GM23248 (cell line): ENCODE measurements around the gene EEPD1. TPM values are rescaled to one million over a fixed set of nuclear protein-coding genes. Genes with fewer than 3 reads are reported as not detected.

Source experiments
- DNase-seq: peaks from one replicate; pipeline ENCODE4 v3.0.0-alpha.2; 2015
- H2AFZ ChIP-seq: fragments of 200-600 bp; sonication (generic); 2 replicates; pipeline ENCODE4 v1.6.1; 2016; ENCODE audit warnings: antibody characterized with exemption
- H3F3A ChIP-seq: fragments of 200-600 bp; sonication (generic); 2 replicates; pipeline ENCODE4 v1.6.1; 2016; ENCODE audit warnings: mild to moderate bottlenecking, antibody characterized with exemption, mixed run types; ENCODE audit not compliant: insufficient read depth
- H3K27ac ChIP-seq: fragments of 200-600 bp; sonication (generic); 2 replicates; pipeline ENCODE4 v1.5.1; 2016; ENCODE audit warnings: mild to moderate bottlenecking
- H3K27me3 ChIP-seq: fragments of 200-600 bp; sonication (generic); replicated peaks from 2 replicates; pipeline ENCODE4 v1.6.1; 2016; ENCODE audit warnings: mild to moderate bottlenecking; ENCODE audit not compliant: insufficient read depth
- H3K36me3 ChIP-seq: fragments of 200-600 bp; sonication (generic); 2 replicates; pipeline ENCODE4 v1.6.1; 2016; ENCODE audit warnings: low read depth, mild to moderate bottlenecking
- H3K4me1 ChIP-seq: fragments of 200-600 bp; sonication (generic); 2 replicates; pipeline ENCODE4 v1.6.1; 2016; ENCODE audit warnings: mild to moderate bottlenecking; ENCODE audit not compliant: insufficient read depth
- H3K4me2 ChIP-seq: fragments of 200-600 bp; sonication (generic); one replicate; pipeline ENCODE4 v1.6.1; 2016; ENCODE audit warnings: mild to moderate bottlenecking; ENCODE audit not compliant: unreplicated experiment
- H3K4me3 ChIP-seq: fragments of 200-600 bp; sonication (generic); 2 replicates; pipeline ENCODE4 v1.5.1; 2016; ENCODE audit warnings: mild to moderate bottlenecking
- H3K79me2 ChIP-seq: fragments of 200-600 bp; sonication (generic); 2 replicates; pipeline ENCODE4 v1.6.1; 2016; ENCODE audit warnings: mild to moderate bottlenecking; ENCODE audit not compliant: insufficient read depth
- H3K9ac ChIP-seq: fragments of 200-600 bp; sonication (generic); 2 replicates; pipeline ENCODE4 v1.6.1; 2016; ENCODE audit warnings: mild to moderate bottlenecking
- H3K9me2 ChIP-seq: fragments of 200-600 bp; sonication (generic); 2 replicates; pipeline ENCODE4 v1.6.1; 2016; ENCODE audit warnings: mixed run types, mild to moderate bottlenecking, moderate library complexity; ENCODE audit not compliant: insufficient read depth
- H3K9me3 ChIP-seq: fragments of 200-600 bp; sonication (generic); one replicate; pipeline ENCODE4 v1.6.1; 2017; ENCODE audit warnings: low read depth
- H4K20me1 ChIP-seq: fragments of 200-600 bp; sonication (generic); 2 replicates; pipeline ENCODE4 v1.6.0; 2016; ENCODE audit not compliant: insufficient read depth
- EZH2 ChIP-seq: fragments of 200-600 bp; sonication (generic); IDR thresholded peaks from 2 replicates; pipeline ENCODE4 v1.6.1; 2018; ENCODE audit warnings: antibody characterized with exemption, mild to moderate bottlenecking; ENCODE audit not compliant: insufficient read depth, poor library complexity, severe bottlenecking
- EZH2phosphoT487 ChIP-seq: fragments of 200-600 bp; sonication (generic); IDR thresholded peaks from 2 replicates; pipeline ENCODE4 v1.6.1; 2018; ENCODE audit warnings: antibody characterized with exemption, moderate library complexity, mild to moderate bottlenecking, low read depth; ENCODE audit not compliant: insufficient read depth
- WGBS, 2 experiments: methylation state at CpG; one replicate each; pipeline ENCODE4 v1.1.6; 2015 to 2017; ENCODE audit warnings: low lambda C conversion rate in 2 of 2, low coverage in 1 of 2; ENCODE audit errors: missing lambda C conversion rate in 2 of 2; 5-methylcytosine and 5-hydroxymethylcytosine counted together
- in situ Hi-C: fragments of 300-500 bp; cut with MboI; formaldehyde crosslinking; loops from 2 replicates; pipeline ENCODE4 v1.15.0; 2020
- polyA plus RNA-seq: library from polyadenylated mRNA; unstranded; fragments of >200 nt; fragmentation: Nextera tagmentation; extraction: Ambion mirVana; gene quantifications from 2 replicates; pipeline ENCODE4 v1.2.1, GENCODE V29; 2016
- total RNA-seq: library from RNA; depleted of rRNA; stranded (reverse); fragments of >200 nt; shearing (Covaris generic); gene quantifications from 2 replicates; pipeline ENCODE4 v1.2.3, GENCODE V29; 2014

The EEPD1 gene
- total and polyA plus RNA-seq, 2 experiments from 2014 or later = 1.6 to 5.2 TPM

DNA sequence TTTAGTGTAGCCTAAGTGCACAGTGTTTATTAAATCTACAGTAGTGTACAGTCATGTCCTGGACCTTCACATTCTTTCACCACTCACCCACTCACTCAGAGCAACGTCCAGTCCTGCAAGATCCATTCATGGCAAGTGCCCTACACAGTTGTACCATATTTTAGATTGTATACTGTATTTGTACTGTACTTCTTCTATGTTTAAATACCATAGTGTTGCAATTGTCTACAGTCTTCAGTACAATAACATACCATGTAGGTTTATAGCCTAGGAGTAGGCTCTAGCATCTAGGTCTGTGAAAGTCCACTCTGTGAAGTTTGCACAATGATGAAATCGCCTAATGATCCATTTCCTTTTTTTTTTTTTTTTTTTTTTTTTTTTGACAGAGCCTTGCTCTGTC is 12.0 kb downstream of the EEPD1 start:
- Histone ChIP-seq H3K4me1 (peaks cover 12% of the 10 kb centered on the region), H3K36me3 (no peaks in the 10 kb centered on the region), H3K27ac (peak overlapping the region; percentile 19), H3F3A (peaks cover 20% of the 10 kb centered on the region), H4K20me1 (no peaks in the 10 kb centered on the region), H3K79me2 (no peaks in the 10 kb centered on the region), H3K27me3 (no peaks in the 10 kb centered on the region), H2AFZ (no peak overlapping the region), H3K9me2 (no peaks in the 10 kb centered on the region), H3K9me3 (no peaks in the 10 kb centered on the region), H3K4me2 (no peak overlapping the region), H3K4me3 (no peak overlapping the region), H3K9ac (no peak overlapping the region)
- in situ Hi-C loops = no loop called here
- 32 to 33% methylated on average over 2 of the region's 2 CpGs for WGBS, 2 experiments
- TF ChIP-seq EZH2phosphoT487 (no peak), EZH2 (no peak)
- DNase-seq = peak; percentile 78

GRCh38 chr7:36165802-36166201 is 12.7 kb downstream of the EEPD1 start:
- Histone ChIP-seq H3K4me3 (no peak overlapping the region), H3K4me1 (peaks cover 12% of the 10 kb centered on the region), H4K20me1 (no peaks in the 10 kb centered on the region), H3K4me2 (no peak overlapping the region), H3K9me3 (no peaks in the 10 kb centered on the region), H3F3A (peaks cover 20% of the 10 kb centered on the region), H2AFZ (no peak overlapping the region), H3K9me2 (no peaks in the 10 kb centered on the region), H3K27ac (no peak overlapping the region), H3K27me3 (no peaks in the 10 kb centered on the region), H3K36me3 (no peaks in the 10 kb centered on the region), H3K79me2 (no peaks in the 10 kb centered on the region), H3K9ac (no peak overlapping the region)
- DNase-seq = no peak
- 96 to 98% methylated on average over 4 of the region's 4 CpGs for WGBS, 2 experiments
- in situ Hi-C loops = no loop called here
- TF ChIP-seq EZH2 = no peak
- no peak for TF ChIP-seq EZH2phosphoT487

DNA sequence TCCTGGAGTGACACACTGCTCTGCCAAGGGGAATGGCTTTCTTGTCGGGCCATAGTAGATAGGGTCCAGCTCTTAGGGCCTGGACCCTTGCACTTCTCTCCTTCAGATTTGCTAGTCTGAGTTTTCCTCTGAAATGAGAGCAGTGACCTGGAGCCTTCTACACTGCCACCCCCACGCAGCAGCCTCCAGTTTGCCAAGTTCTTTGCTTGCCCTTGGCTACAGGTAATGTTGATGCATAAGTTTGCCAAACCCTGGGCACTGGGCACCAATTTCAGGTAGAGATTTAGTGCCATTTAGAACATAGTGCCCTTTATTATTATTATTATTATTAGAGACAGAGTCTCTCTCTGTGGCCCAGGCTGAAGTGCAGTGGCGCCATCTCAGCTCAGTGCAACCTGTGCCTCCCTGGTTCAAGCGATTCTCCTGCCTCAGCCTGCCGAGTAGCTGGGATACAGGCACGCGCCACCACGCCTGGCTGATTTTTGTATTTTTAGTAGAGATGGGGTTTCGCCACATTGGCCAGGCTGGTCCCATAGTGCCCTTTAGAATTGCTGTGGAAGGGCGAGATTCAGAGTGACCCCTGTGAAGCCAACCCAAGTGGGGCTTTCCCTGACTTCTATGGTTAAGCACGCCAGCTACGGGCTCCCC is 14.5 kb downstream of the EEPD1 start:
- 89 to 90% methylated on average over 12 of the region's 12 CpGs for WGBS, 2 experiments
- in situ Hi-C loops = no loop called here
- Histone ChIP-seq H3K9me2 (no peaks in the 10 kb centered on the region), H4K20me1 (no peaks in the 10 kb centered on the region), H3K4me1 (peaks cover 12% of the 10 kb centered on the region), H3K9me3 (no peaks in the 10 kb centered on the region), H3K79me2 (no peaks in the 10 kb centered on the region), H3K9ac (no peak overlapping the region), H3K4me3 (no peak overlapping the region), H3F3A (peaks cover 20% of the 10 kb centered on the region), H3K4me2 (no peak overlapping the region), H3K36me3 (no peaks in the 10 kb centered on the region), H2AFZ (no peak overlapping the region), H3K27ac (no peak overlapping the region), H3K27me3 (no peaks in the 10 kb centered on the region)
- TF ChIP-seq EZH2 = no peak
- no peak for TF ChIP-seq EZH2phosphoT487
- DNase-seq = no peak

GRCh38 chr7:36171503-36171902 is 18.4 kb downstream of the EEPD1 start:
- no peaks in the 10 kb centered on the region for H3F3A ChIP-seq
- no peak overlapping the region for H3K4me2 ChIP-seq
- no peak overlapping the region for H3K9ac ChIP-seq
- no peak overlapping the region for H2AFZ ChIP-seq
- in situ Hi-C loops = no loop called here
- no peaks in the 10 kb centered on the region for H3K36me3 ChIP-seq
- no peaks in the 10 kb centered on the region for H3K9me2 ChIP-seq
- H4K20me1 ChIP-seq = no peaks in the 10 kb centered on the region
- DNase-seq = no peak
- H3K9me3 ChIP-seq = no peaks in the 10 kb centered on the region
- no peaks in the 10 kb centered on the region for H3K79me2 ChIP-seq
- no peak for TF ChIP-seq EZH2phosphoT487
- TF ChIP-seq EZH2 = no peak
- no peak overlapping the region for H3K4me3 ChIP-seq
- no peaks in the 10 kb centered on the region for H3K27me3 ChIP-seq
- H3K27ac ChIP-seq = no peak overlapping the region
- no peaks in the 10 kb centered on the region for H3K4me1 ChIP-seq
- 38 to 46% methylated on average over 2 of the region's 2 CpGs for WGBS, 2 experiments
